Activated CD4-positive, alpha-beta T cell treated with anti-CD3 and anti-CD28 coated beads for 48 hours (primary cell): ENCODE measurements around the gene CDK19.
A peak's percentile ranks its signal among the peaks of the same experiment; 100 is the strongest.

Experiments used
- DNase-seq: peaks from one replicate; pipeline ENCODE4 v3.0.0-alpha.2; 2020

Gene CDK19

GRCh38 chr6:110693994-110694393 lies 121.3 kb downstream of the CDK19 start:
- DNase-seq = no peak

GRCh38 chr6:110693296-110693695 lies 122.0 kb downstream of the CDK19 start:
- DNase-seq = no peak

- no peak for DNase-seq
Observed at GRCh38 chr6:110690916-110691315, 124.4 kb downstream of the CDK19 start.

GRCh38 chr6:110690106-110690654 lies 125.1 kb downstream of the CDK19 start:
- DNase-seq = no peak

- no peak for DNase-seq
Observed at GRCh38 chr6:110689275-110689935, 125.9 kb downstream of the CDK19 start.

- DNase-seq = no peak
Observed at GRCh38 chr6:110688661-110689268, 126.5 kb downstream of the CDK19 start.

- no peak for DNase-seq
Observed at GRCh38 chr6:110687326-110687725, 127.9 kb downstream of the CDK19 start.

- no peak for DNase-seq
Observed at GRCh38 chr6:110683241-110683640, 132.0 kb downstream of the CDK19 start.

GRCh38 chr6:110682460-110682853 lies 132.8 kb downstream of the CDK19 start:
- DNase-seq = peak; percentile 66

- DNase-seq = no peak
Observed at GRCh38 chr6:110681543-110682459, 133.5 kb downstream of the CDK19 start.

- no peak for DNase-seq
Observed at GRCh38 chr6:110676396-110676795, 138.9 kb downstream of the CDK19 start.

- DNase-seq = no peak
Observed at GRCh38 chr6:110674096-110674495, 141.2 kb downstream of the CDK19 start.

- DNase-seq = no peak
Observed at GRCh38 chr6:110672122-110672521, 143.1 kb downstream of the CDK19 start.

GRCh38 chr6:110671447-110671846 lies 143.8 kb downstream of the CDK19 start:
- DNase-seq = no peak

- DNase-seq = no peak
Observed at GRCh38 chr6:110665600-110665999, 149.7 kb downstream of the CDK19 start.

GRCh38 chr6:110664933-110665332 lies 150.3 kb downstream of the CDK19 start:
- no peak for DNase-seq

GRCh38 chr6:110662490-110663211 lies 152.6 kb downstream of the CDK19 start:
- no peak for DNase-seq

GRCh38 chr6:110661414-110661813 lies 153.9 kb downstream of the CDK19 start:
- DNase-seq = no peak

- no peak for DNase-seq
Observed at GRCh38 chr6:110660066-110660655, 155.1 kb downstream of the CDK19 start.

- DNase-seq = no peak
Observed at GRCh38 chr6:110658631-110659211, 156.5 kb downstream of the CDK19 start.

- DNase-seq = no peak
Observed at GRCh38 chr6:110656492-110656891, 158.8 kb downstream of the CDK19 start.

GRCh38 chr6:110655821-110656220 lies 159.4 kb downstream of the CDK19 start:
- no peak for DNase-seq
